Measurements from ENCODE around the gene REEP3.

DNA sequence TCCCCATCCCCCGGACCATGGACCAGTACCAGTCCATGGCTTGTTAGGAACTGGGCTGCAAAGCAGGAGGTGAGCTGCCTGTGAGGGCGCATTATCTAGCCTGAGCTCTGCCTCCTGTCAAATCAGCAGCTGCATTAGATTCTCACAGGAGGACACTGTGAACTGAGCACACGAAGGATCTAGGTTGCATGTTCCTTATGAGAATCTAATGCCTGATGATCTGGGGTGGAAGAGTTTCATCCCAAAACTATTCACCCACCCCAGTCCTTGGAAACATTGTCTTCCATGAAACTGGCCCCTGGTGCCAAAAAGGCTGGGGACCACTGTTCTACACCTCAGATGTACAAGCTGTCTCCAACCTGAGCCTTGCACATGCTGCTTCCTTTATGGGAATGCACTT, 31.4 kb upstream of the REEP3 start:
- TF ChIP-seq, protein P1, sequence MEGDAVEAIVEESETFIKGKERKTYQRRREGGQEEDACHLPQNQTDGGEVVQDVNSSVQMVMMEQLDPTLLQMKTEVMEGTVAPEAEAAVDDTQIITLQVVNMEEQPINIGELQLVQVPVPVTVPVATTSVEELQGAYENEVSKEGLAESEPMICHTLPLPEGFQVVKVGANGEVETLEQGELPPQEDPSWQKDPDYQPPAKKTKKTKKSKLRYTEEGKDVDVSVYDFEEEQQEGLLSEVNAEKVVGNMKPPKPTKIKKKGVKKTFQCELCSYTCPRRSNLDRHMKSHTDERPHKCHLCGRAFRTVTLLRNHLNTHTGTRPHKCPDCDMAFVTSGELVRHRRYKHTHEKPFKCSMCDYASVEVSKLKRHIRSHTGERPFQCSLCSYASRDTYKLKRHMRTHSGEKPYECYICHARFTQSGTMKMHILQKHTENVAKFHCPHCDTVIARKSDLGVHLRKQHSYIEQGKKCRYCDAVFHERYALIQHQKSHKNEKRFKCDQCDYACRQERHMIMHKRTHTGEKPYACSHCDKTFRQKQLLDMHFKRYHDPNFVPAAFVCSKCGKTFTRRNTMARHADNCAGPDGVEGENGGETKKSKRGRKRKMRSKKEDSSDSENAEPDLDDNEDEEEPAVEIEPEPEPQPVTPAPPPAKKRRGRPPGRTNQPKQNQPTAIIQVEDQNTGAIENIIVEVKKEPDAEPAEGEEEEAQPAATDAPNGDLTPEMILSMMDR (IDR thresholded peaks at IDR 0.05), result no peak
- no peak for TF ChIP-seq POLR2A (IDR thresholded peaks at IDR 0.05)

Measured in Peyer's patch (tissue), 4 donors.